Measurements from ENCODE around the gene ZNF276.

GRCh38 chr16:89738072-89738377, 16.7 kb downstream of the ZNF276 start:
- TF ChIP-seq POLR2A (IDR thresholded peaks at IDR 0.05; ENCODE audit: control extremely low read depth in 1 of 2, low read depth in 2 of 2, low read length in 2 of 2) (no peak), POLR2AphosphoS5 (IDR thresholded peaks at IDR 0.05; ENCODE audit: low read depth, low read length) (no peak; the same call in 1 of the 2 replicates), CTCF (IDR thresholded peaks at IDR 0.05; ENCODE audit: control extremely low read depth in 1 of 3, insufficient read depth in 1 of 3, low read depth in 1 of 3, low read length in 3 of 3) (no peak), TBP (IDR thresholded peaks at IDR 0.05; ENCODE audit: low read depth, low read length) (no peak), MAFK (IDR thresholded peaks at IDR 0.05; ENCODE audit: low read depth, low read length) (no peak), YY1 (IDR thresholded peaks at IDR 0.05; ENCODE audit: low read depth, low read length) (no peak), ZNF274 (IDR thresholded peaks at IDR 0.05; ENCODE audit: borderline replicate concordance, extremely low read depth, low read length) (no peak), SRF (IDR thresholded peaks at IDR 0.05; ENCODE audit: low read depth, low read length) (no peak), BCL11A (IDR thresholded peaks at IDR 0.05; ENCODE audit: low read depth in 2 of 2, low read length in 2 of 2) (no peak), CEBPB (IDR thresholded peaks at IDR 0.05; ENCODE audit: low read depth, low read length) (no peak), EZH2 (IDR thresholded peaks at IDR 0.05; ENCODE audit: low read depth, low read length, severe bottlenecking) (no peak), RAD21 (IDR thresholded peaks at IDR 0.05 in 1 of 2, conservative IDR thresholded peaks at IDR 0.05 in 1 of 2; ENCODE audit: low read depth in 2 of 2, low read length in 2 of 2) (no peak)

Measured in H1 (cell line).